Measurements from ENCODE around the gene SLC2A11. TPM values are rescaled to one million over a fixed set of nuclear protein-coding genes. Genes with fewer than 3 reads are reported as not detected.

SLC2A11 gene
- total RNA-seq, 4 donors from 2014 or later: 0.57 to 4.4 (median 2.9) TPM

- Histone ChIP-seq H3K36me3 (peaks cover 0 to 6% (median 0%) of the 10 kb centered on the region in 3 donors), H3K4me1 (peaks cover 0 to 14% (median 8%) of the 10 kb centered on the region in 3 donors), H3K4me3 (no peak overlapping the region), H3K9me3 (no peaks in the 10 kb centered on the region), H3K27ac (no peak overlapping the region), H3K27me3 (no peaks in the 10 kb centered on the region)
- no peak for DNase-seq
- TF ChIP-seq CTCF (IDR thresholded peaks at IDR 0.05) (no peak), POLR2A (IDR thresholded peaks at IDR 0.05) (no peak)
- WGBS, 2 donors: 80% methylated on average over 1 of the region's 9 CpGs; no CpG with 5 or more reads in 1 of the 2 donors
- intact Hi-C loops (cut with DNase I): no loop called here
Measured at GRCh38 chr22:23884140-23884539, 26.5 kb downstream of the SLC2A11 start.

GRCh38 chr22:23888615-23889401 lies 31.1 kb downstream of the SLC2A11 start:
- peak in 1 of 6 experiments; percentile 13 for TF ChIP-seq CTCF (IDR thresholded peaks at IDR 0.05)
- TF ChIP-seq POLR2A (IDR thresholded peaks at IDR 0.05): no peak
- intact Hi-C loops (cut with DNase I): no loop called here
- Histone ChIP-seq H3K27ac (peak overlapping the region in 3 of 4 donors; percentile 30 to 75 (median 69)), H3K9me3 (no peaks in the 10 kb centered on the region), H3K4me1 (peaks cover 11 to 34% (median 13%) of the 10 kb centered on the region in 3 donors), H3K36me3 (no peaks in the 10 kb centered on the region), H3K4me3 (no peak overlapping the region), H3K27me3 (no peaks in the 10 kb centered on the region)
- DNase-seq: no peak
- 62 to 63% methylated on average over 3 to 5 of the region's 11 CpGs for WGBS, 2 donors

- peaks cover 12 to 38% (median 14%) of the 10 kb centered on the region in 3 donors for H3K4me1 ChIP-seq
- no peak overlapping the region for H3K4me3 ChIP-seq
- no peak overlapping the region for H3K27ac ChIP-seq
- no peaks in the 10 kb centered on the region for H3K27me3 ChIP-seq
- no peaks in the 10 kb centered on the region for H3K36me3 ChIP-seq
- intact Hi-C loops (cut with DNase I): no loop called here
- no peak for DNase-seq
- 33 to 46% methylated on average over 4 to 5 of the region's 5 CpGs for WGBS, 2 donors
- TF ChIP-seq POLR2A (IDR thresholded peaks at IDR 0.05) (no peak), CTCF (IDR thresholded peaks at IDR 0.05) (no peak)
- H3K9me3 ChIP-seq: no peaks in the 10 kb centered on the region
Measured at GRCh38 chr22:23889620-23890019, 31.9 kb downstream of the SLC2A11 start.

GRCh38 chr22:23891726-23892125 lies 34.1 kb downstream of the SLC2A11 start:
- 82 to 83% methylated on average over 4 to 7 of the region's 7 CpGs for WGBS, 2 donors
- no peaks in the 10 kb centered on the region for H3K9me3 ChIP-seq
- no peaks in the 10 kb centered on the region for H3K27me3 ChIP-seq
- intact Hi-C loops (cut with DNase I): no loop called here
- DNase-seq: no peak
- TF ChIP-seq POLR2A (IDR thresholded peaks at IDR 0.05): no peak
- no peak for TF ChIP-seq CTCF (IDR thresholded peaks at IDR 0.05)
- no peak overlapping the region for H3K4me3 ChIP-seq
- H3K27ac ChIP-seq: no peak overlapping the region
- H3K4me1 ChIP-seq: peaks cover 24 to 60% (median 25%) of the 10 kb centered on the region in 3 donors
- peaks cover 7 to 14% (median 9%) of the 10 kb centered on the region in 3 donors for H3K36me3 ChIP-seq

- no peak overlapping the region for H3K4me3 ChIP-seq
- intact Hi-C loops (cut with DNase I): no loop called here
- peaks cover 11 to 18% (median 13%) of the 10 kb centered on the region in 3 donors for H3K36me3 ChIP-seq
- H3K9me3 ChIP-seq: no peaks in the 10 kb centered on the region
- H3K4me1 ChIP-seq: peaks cover 24 to 60% (median 25%) of the 10 kb centered on the region in 3 donors
- WGBS, 2 donors: 93 to 100% methylated on average over 2 of the region's 2 CpGs
- no peak for DNase-seq
- H3K27ac ChIP-seq: no peak overlapping the region
- no peaks in the 10 kb centered on the region for H3K27me3 ChIP-seq
- no peak for TF ChIP-seq CTCF (IDR thresholded peaks at IDR 0.05)
- no peak for TF ChIP-seq POLR2A (IDR thresholded peaks at IDR 0.05)
Measured at GRCh38 chr22:23892130-23892529, 34.5 kb downstream of the SLC2A11 start.

Data from esophagus squamous epithelium (tissue), 5 donors.